ENCODE measurements around the gene USP7. TPM values are rescaled to one million over a fixed set of nuclear protein-coding genes. Genes with fewer than 3 reads are reported as not detected.

The USP7 gene
- total RNA-seq, 2 donors from 2014 or later = 60.2 to 84.9 TPM

GRCh38 chr16:8859913-8860881 is 103.5 kb downstream of the USP7 start:
- no peak for TF ChIP-seq POLR2AphosphoS5 (IDR thresholded peaks at IDR 0.05)
- TF ChIP-seq CTCF (IDR thresholded peaks at IDR 0.05) = no peak
- no peak for TF ChIP-seq POLR2A (IDR thresholded peaks at IDR 0.05)
- DNase-seq (ENCODE audit: low spot score) = no peak
- H3K4me3 ChIP-seq = no peak overlapping the region
- H3K4me1 ChIP-seq (replicated peaks) = no peaks in the 10 kb centered on the region
- no peaks in the 10 kb centered on the region for H3K9me3 ChIP-seq
- no peaks in the 10 kb centered on the region for H3K36me3 ChIP-seq
- no peaks in the 10 kb centered on the region for H3K27me3 ChIP-seq (replicated peaks; ENCODE audit: insufficient read depth)
- H3K27ac ChIP-seq = no peak overlapping the region
- intact Hi-C loops (cut with DNase I) = no loop called here
- WGBS = 73% methylated on average over 25 of the region's 25 CpGs

GRCh38 chr16:8858994-8859912 is 104.5 kb downstream of the USP7 start:
- Histone ChIP-seq H3K27ac (no peak overlapping the region), H3K27me3 (replicated peaks; ENCODE audit: insufficient read depth) (no peaks in the 10 kb centered on the region), H3K9me3 (no peaks in the 10 kb centered on the region), H3K4me1 (replicated peaks) (no peaks in the 10 kb centered on the region), H3K4me3 (no peak overlapping the region), H3K36me3 (no peaks in the 10 kb centered on the region)
- no peak for TF ChIP-seq CTCF (IDR thresholded peaks at IDR 0.05)
- TF ChIP-seq POLR2AphosphoS5 (IDR thresholded peaks at IDR 0.05) = no peak
- no peak for TF ChIP-seq POLR2A (IDR thresholded peaks at IDR 0.05)
- no peak for DNase-seq (ENCODE audit: low spot score)
- intact Hi-C loops (cut with DNase I) = no loop called here
- 90% methylated on average over 29 of the region's 31 CpGs for WGBS

GRCh38 chr16:8855972-8856371 is 107.7 kb downstream of the USP7 start:
- Histone ChIP-seq H3K4me3 (no peak overlapping the region), H3K4me1 (replicated peaks) (no peaks in the 10 kb centered on the region), H3K36me3 (no peaks in the 10 kb centered on the region), H3K27me3 (replicated peaks; ENCODE audit: insufficient read depth) (no peaks in the 10 kb centered on the region), H3K27ac (no peak overlapping the region), H3K9me3 (no peaks in the 10 kb centered on the region)
- no peak for TF ChIP-seq CTCF (IDR thresholded peaks at IDR 0.05)
- TF ChIP-seq POLR2AphosphoS5 (IDR thresholded peaks at IDR 0.05) = no peak
- no peak for TF ChIP-seq POLR2A (IDR thresholded peaks at IDR 0.05)
- intact Hi-C loops (cut with DNase I) = no loop called here
- no peak for DNase-seq (ENCODE audit: low spot score)
- 68% methylated on average over 5 of the region's 5 CpGs for WGBS

GRCh38 chr16:8855051-8855786 is 108.5 kb downstream of the USP7 start:
- no peaks in the 10 kb centered on the region for H3K27me3 ChIP-seq (replicated peaks; ENCODE audit: insufficient read depth)
- intact Hi-C loops (cut with DNase I) = no loop called here
- TF ChIP-seq POLR2AphosphoS5 (IDR thresholded peaks at IDR 0.05) = no peak
- TF ChIP-seq POLR2A (IDR thresholded peaks at IDR 0.05) = no peak
- no peak for TF ChIP-seq CTCF (IDR thresholded peaks at IDR 0.05)
- no peak overlapping the region for H3K4me3 ChIP-seq
- no peak overlapping the region for H3K27ac ChIP-seq
- H3K4me1 ChIP-seq (replicated peaks) = no peaks in the 10 kb centered on the region
- no peak for DNase-seq (ENCODE audit: low spot score)
- WGBS = 88% methylated on average over 11 of the region's 11 CpGs
- no peaks in the 10 kb centered on the region for H3K9me3 ChIP-seq
- H3K36me3 ChIP-seq = no peaks in the 10 kb centered on the region

Data from prostate gland (tissue), 2 donors.